Globus pallidus (tissue), 1 donor: Measurements from ENCODE around the gene ORC6.
"Not testable (repeated sequence)": the region's sequence is repeated elsewhere in the genome, so short reads cannot be mapped to it uniquely, and the experiment has no call there.

Experiments used
- DNase-seq: peaks from one replicate; pipeline ENCODE4 v3.0.0-alpha.2; 2015; ENCODE audit warnings: low spot score

The ORC6 gene, protein sequence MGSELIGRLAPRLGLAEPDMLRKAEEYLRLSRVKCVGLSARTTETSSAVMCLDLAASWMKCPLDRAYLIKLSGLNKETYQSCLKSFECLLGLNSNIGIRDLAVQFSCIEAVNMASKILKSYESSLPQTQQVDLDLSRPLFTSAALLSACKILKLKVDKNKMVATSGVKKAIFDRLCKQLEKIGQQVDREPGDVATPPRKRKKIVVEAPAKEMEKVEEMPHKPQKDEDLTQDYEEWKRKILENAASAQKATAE

DNA sequence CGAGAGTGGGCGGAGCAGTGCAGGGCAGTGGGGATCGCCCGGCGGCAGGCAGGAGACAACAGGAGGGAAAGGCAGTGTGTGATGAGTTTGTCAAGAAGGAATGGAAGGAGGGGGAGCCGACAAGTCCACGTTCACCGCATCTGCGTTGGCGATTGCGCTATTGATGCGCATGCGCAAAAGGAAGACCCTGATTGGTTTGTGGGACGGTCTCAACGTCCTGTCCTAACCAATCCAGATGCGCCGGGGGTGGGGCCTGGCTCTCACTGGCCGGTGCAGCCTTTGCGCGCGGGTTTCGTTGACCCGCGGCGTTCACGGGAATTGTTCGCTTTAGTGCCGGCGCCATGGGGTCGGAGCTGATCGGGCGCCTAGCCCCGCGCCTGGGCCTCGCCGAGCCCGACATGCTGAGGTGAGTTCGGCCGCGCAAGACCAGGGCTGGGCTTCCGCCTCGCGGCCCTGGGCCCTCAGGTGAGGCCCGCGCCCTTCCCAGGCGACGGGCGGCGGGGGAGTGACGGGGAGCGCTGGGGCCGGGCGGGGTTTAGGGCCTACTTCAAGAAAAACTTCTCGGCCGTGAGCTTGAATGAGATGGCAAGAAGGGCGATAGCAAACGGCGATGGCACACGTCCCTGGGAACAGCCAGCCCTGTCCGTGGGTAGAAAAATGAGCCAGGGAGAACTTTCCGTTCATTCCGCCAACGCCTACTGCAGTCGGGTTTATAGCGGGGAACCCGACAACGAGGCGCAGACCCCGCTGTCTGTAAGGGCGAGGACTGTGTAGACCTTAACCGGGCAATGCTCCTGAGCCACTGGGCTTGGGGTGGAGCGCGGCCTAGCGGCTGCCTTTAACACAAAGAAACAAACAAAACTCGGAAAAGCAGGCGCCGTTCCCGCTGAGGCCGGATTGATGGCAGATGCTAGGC lies at the start of gene ORC6:
TSS of gene ORC6 (plus strand) at position 295 of the 916 bp plus-strand sequence. CDS start at position 342, 47 bp downstream.
- peak; percentile 97 for DNase-seq

DNA sequence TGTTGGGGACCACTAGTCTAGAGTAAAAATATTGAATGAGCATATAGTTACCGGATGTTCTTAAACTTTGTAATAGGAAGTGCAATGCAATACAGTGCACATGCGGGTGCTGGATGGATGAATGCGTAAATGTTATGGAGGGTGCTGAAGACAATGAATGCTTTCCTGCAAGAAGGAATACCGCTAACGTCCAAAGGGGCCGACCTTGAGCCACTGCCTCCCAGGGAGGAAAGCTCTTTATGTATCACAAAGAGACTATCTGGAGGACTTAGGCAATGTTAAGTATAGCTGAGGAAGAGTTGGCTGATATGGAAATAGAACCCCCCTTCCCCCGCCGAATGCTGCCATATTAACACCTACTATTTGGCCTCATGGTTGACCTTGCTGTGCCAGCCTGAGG lies 40.8 kb upstream of the ORC6 start:
- DNase-seq = no peak

DNA sequence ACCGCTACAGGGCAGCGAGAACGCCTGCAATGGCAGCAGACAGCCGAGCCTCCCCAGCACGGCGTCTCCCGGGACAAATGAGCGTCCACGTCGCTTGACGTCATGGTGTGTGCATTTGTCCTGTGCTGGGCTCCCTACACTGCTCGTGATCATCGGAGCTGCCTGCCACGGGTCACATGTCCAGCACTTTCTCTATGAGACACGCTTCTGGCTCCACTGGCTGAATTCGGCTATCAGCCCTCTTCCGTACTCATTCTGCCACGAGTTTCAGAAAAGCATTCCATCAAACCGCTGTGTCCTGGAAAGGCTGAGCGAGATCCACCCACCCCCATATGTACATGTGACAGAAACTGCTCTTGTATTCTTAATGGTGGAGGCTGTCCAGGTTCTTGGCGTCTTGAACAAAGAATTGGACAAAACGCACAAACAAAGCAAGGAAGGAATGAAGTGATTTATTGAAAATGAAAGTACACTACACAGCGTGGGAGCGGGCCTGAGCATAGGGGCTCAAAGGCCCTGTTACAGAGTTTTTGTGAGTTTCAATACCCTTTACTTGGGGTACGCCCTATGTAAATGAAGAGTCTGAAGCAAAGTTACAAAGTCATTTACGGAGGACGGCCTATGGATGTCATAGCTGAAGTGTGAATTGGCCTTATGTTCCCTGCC lies 39.7 kb upstream of the ORC6 start:
- no peak for DNase-seq

DNA sequence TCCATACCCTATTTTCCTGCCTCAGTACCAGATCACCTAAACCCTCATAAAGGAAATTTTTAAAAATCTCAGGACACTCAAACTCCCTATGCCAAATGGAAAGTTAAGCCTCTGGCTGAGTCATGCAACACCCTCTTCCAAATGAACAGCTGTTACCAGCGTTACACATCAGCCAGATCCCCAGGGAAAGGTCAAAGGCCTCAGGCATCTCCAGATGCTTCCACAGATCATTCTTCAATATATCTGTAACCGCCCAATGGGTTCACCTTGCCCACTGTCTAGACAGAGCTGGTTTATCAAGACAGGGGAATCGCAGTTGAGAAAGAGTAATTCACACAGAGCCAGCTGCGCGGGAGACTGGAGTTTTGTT lies 39.2 kb upstream of the ORC6 start:
- no peak for DNase-seq

DNA sequence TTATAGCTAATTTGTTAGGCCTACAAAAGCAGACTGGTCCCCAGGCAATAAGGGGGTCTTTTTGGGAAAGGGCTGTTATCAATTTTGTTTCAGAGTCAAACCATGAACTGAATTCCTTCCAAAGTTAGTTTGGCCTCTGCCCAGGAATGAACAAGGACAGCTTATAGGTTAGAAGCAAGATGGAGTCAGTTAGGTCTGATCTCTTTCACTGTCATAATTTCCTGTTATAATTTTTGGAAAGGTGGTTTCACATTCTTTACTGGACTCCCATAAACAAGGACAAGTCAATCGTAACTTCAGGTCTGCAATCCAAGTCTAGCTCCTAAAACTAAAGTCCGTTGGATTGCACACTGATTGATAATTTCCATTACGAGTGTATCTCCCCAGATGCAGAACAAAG lies 38.2 kb upstream of the ORC6 start:
- no peak for DNase-seq

DNA sequence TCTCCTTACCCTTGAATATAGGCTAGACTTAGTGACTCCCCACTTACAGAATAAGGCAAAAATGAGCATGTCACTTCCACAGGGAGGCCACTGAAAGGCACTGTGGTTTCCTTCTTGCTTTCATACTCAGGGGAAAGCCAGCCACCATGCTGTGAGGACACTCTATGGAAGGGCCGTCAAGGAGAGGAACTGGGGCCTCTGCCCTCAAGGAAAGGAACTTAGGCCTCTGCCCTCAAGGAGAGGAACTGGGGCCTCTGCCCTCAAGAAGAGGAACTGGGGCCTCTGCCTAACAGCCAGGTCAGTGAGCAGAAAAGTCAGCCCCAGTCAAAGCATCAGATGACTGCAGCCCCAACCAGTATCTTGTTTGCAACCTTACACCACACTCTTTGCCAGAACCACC lies 30.5 kb upstream of the ORC6 start:
- DNase-seq = peak; percentile 53

DNA sequence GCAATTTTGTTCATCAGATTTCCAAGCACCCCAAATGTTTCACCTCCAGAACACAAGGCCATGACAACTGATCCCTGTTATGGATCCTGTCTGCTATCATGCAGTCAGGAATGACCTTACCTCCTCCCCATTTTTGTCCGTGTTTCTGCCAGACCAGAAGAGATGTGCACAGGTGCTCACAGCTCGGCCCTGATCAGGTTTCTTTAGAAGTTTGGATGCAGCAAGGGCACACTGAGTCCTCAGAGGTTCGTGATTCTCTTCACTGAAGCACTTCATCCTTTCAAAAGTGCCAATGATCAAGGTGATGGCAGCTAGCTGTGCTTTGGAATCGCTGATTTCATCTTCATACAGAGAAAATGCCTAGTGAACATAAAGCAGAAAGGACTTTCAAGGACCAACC lies 27.3 kb upstream of the ORC6 start:
- DNase-seq = no peak

DNA sequence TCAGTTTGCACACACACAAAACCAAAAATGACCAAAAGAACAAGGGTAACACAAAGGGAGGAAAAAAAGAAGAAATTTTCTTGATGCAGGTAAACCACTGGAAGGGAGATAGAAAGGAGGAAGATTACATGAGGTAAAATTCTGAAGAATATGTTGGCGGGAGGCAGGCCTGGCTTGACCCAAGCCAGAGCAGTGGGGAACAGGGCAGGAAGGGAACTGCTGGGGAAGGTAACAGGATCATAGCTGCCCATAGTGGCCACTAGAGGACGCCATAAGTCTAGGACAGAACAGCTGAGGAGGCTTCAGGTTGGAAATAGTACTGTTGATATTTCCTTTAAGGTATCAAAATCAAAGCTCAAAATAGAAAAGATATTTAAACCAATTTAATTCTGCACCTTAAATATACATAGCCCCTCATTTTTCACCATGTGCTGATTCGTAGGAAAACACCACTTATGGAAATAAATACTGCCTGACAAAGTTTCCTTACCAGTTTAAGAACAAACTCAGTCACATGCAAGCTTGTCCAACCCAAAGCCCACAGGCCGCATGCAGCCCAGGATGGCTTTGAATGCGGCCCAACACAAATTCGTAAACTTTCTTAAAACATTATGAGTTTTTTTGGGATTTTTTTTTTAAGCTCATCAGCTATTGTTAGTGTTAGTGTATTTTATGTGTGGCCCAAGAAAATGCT lies 16.0 kb upstream of the ORC6 start:
- DNase-seq = peak; percentile 38

DNA sequence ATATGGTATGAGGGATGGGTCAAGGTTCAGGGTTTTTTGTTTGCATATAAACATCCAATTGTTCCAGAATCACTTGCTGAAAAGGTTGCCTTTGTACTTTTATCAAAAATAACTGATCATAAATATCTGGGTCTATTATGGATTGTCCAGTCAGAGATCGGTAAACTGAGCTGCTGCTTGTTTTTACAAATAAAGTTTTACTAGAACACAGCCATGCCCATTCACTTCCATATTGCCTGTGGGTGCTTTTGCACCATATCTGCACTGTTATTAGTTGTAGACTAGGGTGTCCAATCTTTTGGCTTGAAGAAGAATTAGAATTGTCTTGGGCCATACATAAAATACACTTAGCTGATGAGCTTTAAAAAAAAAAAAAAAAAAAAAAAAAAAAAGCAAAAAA lies 11.5 kb upstream of the ORC6 start:
- DNase-seq = not testable (repeated sequence)

DNA sequence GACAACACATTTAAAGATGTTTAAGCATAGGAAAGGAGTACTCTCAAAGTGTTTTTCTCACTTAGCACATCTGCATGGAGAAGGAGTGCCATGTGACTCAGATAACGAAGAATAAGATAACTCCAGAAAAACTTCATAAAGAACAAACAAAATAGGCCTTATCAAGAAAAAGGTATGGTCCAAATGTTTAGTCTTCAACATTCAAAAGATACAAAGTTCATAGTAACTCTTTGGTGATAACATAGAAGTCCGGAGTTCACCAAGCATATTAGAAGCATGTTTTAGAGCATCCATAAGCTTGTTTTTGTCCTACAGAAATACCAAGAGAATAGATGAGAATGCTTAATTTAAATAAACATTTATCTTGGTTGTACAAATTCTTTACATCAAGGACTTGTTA lies 7.6 kb upstream of the ORC6 start:
- not testable (repeated sequence) for DNase-seq

DNA sequence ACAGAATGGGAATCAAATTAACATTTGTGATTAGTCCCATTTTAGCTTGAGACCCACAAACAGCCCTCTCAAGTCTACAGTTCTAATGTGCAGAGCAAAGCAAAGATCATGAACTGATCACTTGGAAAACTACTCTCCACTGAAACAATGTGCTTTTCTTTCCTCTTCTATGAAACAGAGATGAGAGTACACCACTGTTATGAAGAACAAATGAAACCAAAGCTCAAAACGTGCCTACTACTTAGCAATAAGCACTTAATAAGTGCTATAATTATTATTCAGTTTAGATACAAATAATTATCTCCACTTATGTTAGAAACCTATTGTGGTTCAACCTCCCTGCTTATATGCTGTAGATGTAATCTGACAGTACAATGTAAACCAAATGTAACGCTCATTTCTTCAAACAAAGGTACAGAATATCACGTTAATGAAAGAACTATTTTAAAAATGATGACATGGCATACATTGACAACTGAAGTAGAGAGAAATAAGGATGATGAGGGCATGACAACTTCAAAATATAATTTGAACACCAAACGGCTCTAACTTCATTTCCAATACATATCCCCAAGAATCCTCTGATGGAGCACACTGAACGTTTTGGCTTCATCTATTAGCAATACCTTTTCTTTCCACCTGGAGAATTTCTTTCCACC lies 2.5 kb upstream of the ORC6 start:
- no peak for DNase-seq

DNA sequence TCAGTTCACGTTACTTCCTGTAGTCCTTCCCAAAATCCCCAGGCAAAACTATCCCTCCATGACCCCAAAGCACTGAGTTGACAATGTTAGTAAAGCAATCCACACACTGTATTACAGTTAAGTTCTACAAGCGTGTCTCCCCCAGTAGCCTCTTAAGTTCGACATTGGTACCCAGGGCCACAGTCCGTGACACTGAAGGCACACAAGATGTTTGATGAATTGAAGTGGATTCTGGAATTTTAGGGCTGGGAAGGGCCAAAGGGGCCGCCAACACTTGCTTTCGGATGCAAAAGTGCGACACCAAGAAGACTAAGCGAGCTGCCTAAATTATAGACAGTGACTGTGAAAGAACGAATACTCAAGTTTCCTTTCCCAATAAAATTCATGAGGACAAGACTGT lies 2.0 kb upstream of the ORC6 start:
- no peak for DNase-seq

DNA sequence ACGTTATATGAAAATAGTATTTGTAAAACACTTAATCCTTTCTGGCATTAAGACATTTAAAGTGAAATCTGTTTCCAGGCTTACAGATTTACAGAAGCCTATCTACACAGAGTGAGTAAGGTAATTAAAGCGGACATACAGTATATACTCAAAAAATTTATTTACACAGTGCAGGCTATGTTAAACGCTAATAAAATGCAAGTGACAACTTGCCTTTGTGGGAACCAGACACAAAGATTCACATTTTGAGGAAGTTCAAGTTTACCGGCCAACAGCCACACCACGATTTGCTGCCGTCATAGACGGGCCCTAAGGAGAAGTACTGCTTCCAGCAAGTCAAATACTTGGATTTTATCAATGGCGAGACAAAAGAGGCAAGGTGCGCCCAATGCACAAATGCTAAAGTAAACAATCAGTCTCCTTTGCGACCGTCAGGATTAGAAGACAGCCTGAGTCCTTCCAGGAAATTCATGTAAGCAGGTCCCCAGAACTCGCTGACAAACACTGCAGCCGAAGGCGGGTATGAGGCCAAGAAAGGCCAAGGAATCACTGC lies 1.3 kb upstream of the ORC6 start:
- DNase-seq = peak; percentile 54

DNA sequence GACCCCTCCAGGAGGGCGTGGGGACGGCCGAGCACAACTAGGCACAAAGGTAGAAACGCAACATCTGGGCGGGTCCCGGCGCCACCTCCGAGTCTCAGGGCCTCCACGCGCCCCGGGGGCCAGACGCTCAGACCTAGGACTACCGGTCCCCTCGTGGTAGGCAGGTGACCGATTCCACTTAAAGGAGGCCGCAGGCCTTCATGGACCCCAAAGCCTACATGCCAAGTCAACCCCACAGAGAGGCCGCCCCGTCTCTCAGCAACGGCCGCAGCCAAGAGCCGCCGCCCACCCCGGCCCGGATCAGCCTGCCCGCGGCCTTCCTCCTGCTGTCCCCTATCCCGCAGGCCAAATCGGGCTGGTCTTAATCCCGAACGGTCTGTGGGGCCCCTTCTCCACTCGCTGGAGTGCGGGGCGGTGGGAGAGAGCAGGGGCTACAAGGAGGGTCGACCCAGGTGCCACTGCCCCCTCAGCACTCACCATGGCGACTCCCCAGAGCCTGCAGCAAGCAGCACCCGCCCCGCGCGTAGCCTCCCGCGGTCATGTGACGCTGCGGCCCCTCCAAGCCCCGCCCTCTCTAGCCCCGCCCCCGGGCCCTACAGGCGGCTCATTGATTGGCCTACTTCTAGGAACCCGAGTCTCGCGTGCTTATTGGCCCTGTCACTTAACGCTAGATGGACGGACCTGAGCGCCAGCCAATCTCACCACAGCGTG lies 650 bp upstream of the ORC6 start, which contains the start of gene VPS35:
TSS of gene VPS35 (minus strand) at position 525 of the 711 bp plus-strand sequence. CDS start at position 480, 45 bp downstream.
- DNase-seq = peak; percentile 99

DNA sequence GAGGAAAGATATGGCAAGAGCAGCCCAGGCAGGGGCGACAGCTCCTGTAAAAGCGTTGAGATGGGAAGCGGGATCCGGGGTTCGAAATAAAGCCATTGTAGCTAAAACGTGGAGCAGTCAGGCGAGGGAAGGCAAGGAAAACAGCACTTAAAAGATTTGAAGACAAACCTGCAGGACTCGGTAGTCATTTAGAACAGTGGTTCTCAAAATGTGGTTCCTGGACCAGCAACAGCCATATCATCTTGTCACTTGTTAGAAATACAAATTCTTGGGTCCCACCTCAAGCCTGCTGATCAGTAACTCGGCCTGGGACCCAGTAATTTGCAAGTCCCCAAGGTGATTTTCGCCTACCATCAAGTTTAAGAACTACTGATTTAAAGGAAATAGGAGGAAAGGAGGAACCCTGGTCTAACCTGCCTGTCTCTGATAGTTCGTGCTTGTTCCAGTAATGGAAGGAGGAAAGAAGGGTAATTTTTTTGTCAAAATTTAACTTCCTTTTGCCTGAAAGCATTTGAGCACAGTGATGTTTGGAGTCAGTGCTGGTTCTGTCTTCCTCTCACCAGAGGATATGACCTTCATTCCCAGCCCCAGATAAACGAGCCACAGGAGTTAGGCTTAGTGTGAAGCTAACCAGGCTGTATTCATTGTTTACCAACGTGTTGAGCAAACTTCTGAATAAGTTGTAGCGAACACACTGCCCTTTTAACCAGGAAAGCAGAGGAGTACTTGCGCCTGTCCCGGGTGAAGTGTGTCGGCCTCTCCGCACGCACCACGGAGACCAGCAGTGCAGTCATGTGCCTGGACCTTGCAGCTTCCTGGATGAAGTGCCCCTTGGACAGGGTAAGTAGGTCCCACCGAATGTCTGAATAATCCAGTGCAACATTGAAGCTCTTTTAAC lies 1.1 kb downstream of the ORC6 start:
- no peak for DNase-seq

DNA sequence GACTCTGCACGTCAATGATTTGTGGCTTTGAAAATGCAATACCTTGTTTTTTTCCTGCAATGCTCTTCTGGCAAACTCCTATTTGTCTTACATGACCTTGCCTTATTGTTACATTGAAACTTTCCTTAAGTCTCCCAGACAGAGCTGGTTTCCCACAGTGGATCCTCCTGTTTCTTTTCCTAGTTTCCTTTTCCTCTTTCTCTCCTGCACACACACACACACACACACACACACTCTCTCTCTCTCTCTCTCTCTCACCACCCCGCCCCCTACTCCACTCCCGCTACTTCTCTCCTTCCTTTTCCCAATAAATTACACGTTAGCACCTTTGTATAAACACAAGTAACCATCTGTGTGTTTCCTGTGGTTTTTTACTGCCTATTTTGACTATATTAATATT lies 2.3 kb downstream of the ORC6 start:
- DNase-seq = no peak

DNA sequence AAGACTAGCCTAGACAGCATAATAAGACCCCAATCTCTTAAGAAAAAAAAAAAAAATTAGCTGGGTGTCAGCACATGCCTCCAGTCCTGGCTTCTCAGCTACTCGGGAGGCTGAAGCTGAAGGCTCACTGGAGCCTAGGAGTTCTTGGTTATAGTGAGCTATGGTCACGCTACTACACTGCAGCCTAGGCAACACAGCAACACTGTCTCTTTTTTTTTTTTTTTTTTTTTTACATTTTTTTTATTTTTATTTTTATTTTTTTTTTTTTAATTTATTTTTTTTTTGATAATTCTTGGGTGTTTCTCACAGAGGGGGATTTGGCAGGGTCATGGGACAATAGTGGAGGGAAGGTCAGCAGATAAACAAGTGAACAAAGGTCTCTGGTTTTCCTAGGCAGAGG lies 4.1 kb downstream of the ORC6 start:
- DNase-seq = no peak

DNA sequence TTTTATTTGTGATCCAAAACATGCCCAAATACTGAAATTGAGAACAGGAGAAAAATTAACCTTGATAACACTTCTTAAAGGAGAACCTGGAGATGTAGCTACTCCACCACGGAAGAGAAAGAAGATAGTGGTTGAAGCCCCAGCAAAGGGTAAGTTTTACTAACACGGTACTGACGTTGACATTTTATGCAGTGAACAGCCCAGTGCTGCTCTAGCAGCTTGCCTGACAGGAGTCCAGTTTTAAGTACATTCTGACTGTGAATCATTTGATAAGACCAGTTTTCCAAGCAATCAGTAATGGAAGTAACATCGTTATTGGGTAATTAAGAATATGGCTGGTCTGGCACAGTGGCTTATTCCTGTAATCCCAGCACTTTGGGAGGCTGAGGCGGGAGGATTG lies 6.5 kb downstream of the ORC6 start:
- no peak for DNase-seq

DNA sequence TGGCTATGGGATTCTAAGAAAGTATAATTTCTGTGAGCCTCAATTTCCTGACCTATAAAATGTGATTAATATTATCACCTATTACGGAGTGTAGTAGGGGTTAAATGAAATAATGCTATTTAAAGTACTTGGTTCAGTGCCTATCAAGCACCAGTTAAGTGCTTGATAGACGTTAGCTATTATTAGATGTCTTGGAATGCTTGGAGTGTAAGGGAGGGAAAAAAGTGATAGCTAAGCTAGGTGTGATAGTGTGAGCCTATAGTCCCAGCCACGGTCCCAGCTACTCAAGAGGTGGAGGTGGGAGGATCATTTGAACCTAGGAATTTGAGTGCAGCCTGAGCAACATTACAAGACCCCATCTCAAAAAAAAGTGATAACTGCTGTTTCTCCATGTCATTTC lies 7.5 kb downstream of the ORC6 start:
- DNase-seq = no peak

DNA sequence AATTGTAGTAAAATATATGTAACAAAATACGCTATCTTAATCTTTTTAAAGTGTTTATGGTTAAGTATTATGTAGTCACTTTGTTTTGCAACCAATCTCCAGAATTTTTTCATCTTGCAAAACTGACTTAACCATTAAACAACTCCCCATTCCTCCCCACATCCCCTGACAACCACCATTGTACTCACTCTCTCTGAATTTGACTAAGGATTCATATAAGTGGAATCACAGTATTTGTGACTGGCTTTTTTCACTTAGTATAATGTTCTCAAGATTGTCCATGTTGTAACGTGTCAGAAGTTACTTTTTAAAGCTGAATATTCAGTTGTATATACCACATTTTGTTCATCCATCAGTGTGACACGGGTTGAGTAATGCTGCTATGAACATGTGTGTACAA lies 10.6 kb downstream of the ORC6 start:
- DNase-seq = no peak
